SU-DHL-6 (cell line): ENCODE results near the gene SPINT2.
"Not testable (repeated sequence)": the region's sequence is repeated elsewhere in the genome, so short reads cannot be mapped to it uniquely, and the experiment has no call there.

ENCODE experiments used
- H2AFZ ChIP-seq: fragments of 200-600 bp; sonication (generic); 2 replicates; pipeline ENCODE4 v1.6.1; 2014; ENCODE audit warnings: low read depth, mild to moderate bottlenecking, moderate library complexity, mixed read lengths, antibody characterized with exemption, low read length; ENCODE audit not compliant: severe bottlenecking
- H3F3A ChIP-seq: fragments of 200-600 bp; shearing (Covaris generic); 2 replicates; pipeline ENCODE4 v1.6.0; 2016; ENCODE audit warnings: antibody characterized with exemption, mild to moderate bottlenecking; ENCODE audit not compliant: insufficient read depth
- H3K27ac ChIP-seq: fragments of 200-600 bp; sonication (generic); 2 replicates; pipeline ENCODE4 v1.5.1; 2016; ENCODE audit warnings: low read depth, mild to moderate bottlenecking, low read length, moderate library complexity, mixed read lengths
- H3K27me3 ChIP-seq: fragments of 200-600 bp; sonication (generic), shearing (Covaris generic); 2 replicates; pipeline ENCODE4 v1.6.0; 2014; ENCODE audit warnings: mild to moderate bottlenecking, low read length
- H3K36me3 ChIP-seq: fragments of 200-600 bp; sonication (generic); 2 replicates; pipeline ENCODE4 v1.6.1; 2014; ENCODE audit warnings: mild to moderate bottlenecking, low read length, mixed read lengths
- H3K4me2 ChIP-seq: fragments of 300-600, 200-600 bp; shearing (Covaris generic), sonication (generic); 2 replicates; pipeline ENCODE4 v1.6.0; 2014; ENCODE audit warnings: low read length, low read depth, mild to moderate bottlenecking; ENCODE audit not compliant: poor library complexity, severe bottlenecking
- H3K4me3 ChIP-seq: fragments of 200-600 bp; sonication (generic); 2 replicates; pipeline ENCODE4 v1.5.1; 2014; ENCODE audit warnings: antibody characterized with exemption, low read length, mild to moderate bottlenecking, mixed read lengths; ENCODE audit not compliant: insufficient read depth, poor library complexity, severe bottlenecking
- H3K79me2 ChIP-seq: fragments of 200-600 bp; sonication (generic); 2 replicates; pipeline ENCODE4 v1.6.1; 2014; ENCODE audit warnings: mild to moderate bottlenecking, low read length, moderate library complexity; ENCODE audit not compliant: insufficient read depth
- H3K9ac ChIP-seq: fragments of 200-600 bp; sonication (generic); 2 replicates; pipeline ENCODE4 v1.7.0; 2014; ENCODE audit warnings: mild to moderate bottlenecking, low read length
- H3K9me2 ChIP-seq: fragments of 200-600 bp; sonication (generic); replicated peaks from 2 replicates; pipeline ENCODE4 v1.6.1; 2014; ENCODE audit warnings: low read length; ENCODE audit not compliant: insufficient read depth
- H3K9me3 ChIP-seq: fragments of 200-600 bp; sonication (generic); 2 replicates; pipeline ENCODE4 v1.6.1; 2014; ENCODE audit warnings: low read length, mixed read lengths; ENCODE audit not compliant: insufficient read depth
- H4K20me1 ChIP-seq: fragments of 200-600 bp; sonication (generic); 2 replicates; pipeline ENCODE4 v1.6.1; 2014; ENCODE audit warnings: low read depth, mild to moderate bottlenecking, antibody characterized with exemption, low read length, moderate library complexity, mixed read lengths
- CTCF ChIP-seq: fragments of 200-600 bp; sonication (generic); IDR thresholded peaks from one replicate; pipeline ENCODE4 v1.5.1; 2017; ENCODE audit warnings: antibody characterized with exemption, mild to moderate bottlenecking, low read length, moderate library complexity; ENCODE audit not compliant: insufficient read depth, poor library complexity, severe bottlenecking
- EZH2phosphoT487 ChIP-seq: fragments of 200-600 bp; sonication (generic), shearing (Covaris generic); conservative IDR thresholded peaks from 2 replicates; pipeline ENCODE4 v1.6.1; 2018; ENCODE audit warnings: mild to moderate bottlenecking, antibody characterized with exemption, low read length, moderate library complexity, mixed read lengths

SPINT2 gene

DNA sequence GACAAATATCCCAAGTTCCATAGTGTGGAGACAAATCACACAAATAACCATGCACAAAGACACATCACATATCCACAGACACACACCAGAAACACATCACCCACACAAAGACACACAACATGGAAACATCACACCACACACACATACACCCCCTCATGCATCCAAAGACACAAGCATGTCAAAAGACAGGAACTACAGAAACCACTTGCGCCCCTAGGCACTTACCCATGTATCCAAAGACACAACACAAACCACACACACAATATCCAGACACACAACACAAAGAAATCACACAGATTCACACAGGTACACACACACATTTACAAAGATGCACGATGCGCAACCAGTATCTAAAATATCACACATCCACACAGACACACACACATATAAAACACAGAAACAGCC lies 41.3 kb upstream of the SPINT2 start:
- H3K9ac ChIP-seq, result peak overlapping the region; percentile 62
- H3K27me3 ChIP-seq, result no peaks in the 10 kb centered on the region
- no peaks in the 10 kb centered on the region for H3K9me2 ChIP-seq
- peak overlapping the region; percentile 74 for H3K4me2 ChIP-seq
- H3K4me3 ChIP-seq, result peak overlapping the region; percentile 60
- no peaks in the 10 kb centered on the region for H3K36me3 ChIP-seq
- H3K79me2 ChIP-seq, result no peaks in the 10 kb centered on the region
- no peak overlapping the region for H3K27ac ChIP-seq
- 0 out of 2 replicates have a peak, but pooled peaks cover 3% of the 10 kb centered on the region for H3F3A ChIP-seq
- H4K20me1 ChIP-seq, result no peaks in the 10 kb centered on the region
- H3K9me3 ChIP-seq, result no peaks in the 10 kb centered on the region
- no peak overlapping the region for H2AFZ ChIP-seq
- TF ChIP-seq EZH2phosphoT487, result no peak
- TF ChIP-seq CTCF, result no peak

DNA sequence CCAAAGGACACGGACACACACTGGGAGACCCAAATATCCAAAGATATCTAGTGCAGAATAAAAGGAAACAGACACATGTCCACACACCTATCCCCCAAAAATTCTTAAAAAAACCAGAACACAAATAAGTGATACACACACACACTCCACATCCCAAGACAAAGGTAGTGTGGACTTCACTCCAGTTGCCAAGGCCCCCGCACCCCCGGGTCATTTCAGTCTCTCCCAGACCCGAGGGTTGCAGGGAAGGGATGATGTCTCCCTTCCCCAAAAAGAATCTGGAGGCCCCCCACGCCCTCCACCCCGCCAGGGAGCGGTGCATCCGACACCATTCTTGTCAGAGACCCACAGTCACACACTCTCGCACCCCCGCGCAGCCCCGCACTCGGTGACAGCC lies 40.8 kb upstream of the SPINT2 start:
- Histone ChIP-seq H3K79me2 (no peaks in the 10 kb centered on the region), H3K36me3 (no peaks in the 10 kb centered on the region), H4K20me1 (no peaks in the 10 kb centered on the region), H3F3A (0 out of 2 replicates have a peak, but pooled peaks cover 3% of the 10 kb centered on the region), H3K9me2 (no peaks in the 10 kb centered on the region), H3K9me3 (no peaks in the 10 kb centered on the region), H3K27ac (no peak overlapping the region), H3K27me3 (no peaks in the 10 kb centered on the region; the same call in 1 of the 2 replicates), H3K4me3 (peak overlapping the region; percentile 60), H3K9ac (peak overlapping the region; percentile 62), H2AFZ (peak overlapping the region; percentile 76), H3K4me2 (peak overlapping the region; percentile 74)
- TF ChIP-seq CTCF (no peak), EZH2phosphoT487 (no peak)

- H3K9me2 ChIP-seq, result no peaks in the 10 kb centered on the region
- no peaks in the 10 kb centered on the region for H3K9me3 ChIP-seq
- H3K27me3 ChIP-seq, result no peaks in the 10 kb centered on the region; the same call in 1 of the 2 replicates
- no peaks in the 10 kb centered on the region for H3K79me2 ChIP-seq
- H3K4me3 ChIP-seq, result peak within 1 kb of the TSS; percentile 60
- no peak within 1 kb of the TSS for H3K27ac ChIP-seq
- 0 out of 2 replicates have a peak, but pooled peaks cover 3% of the 10 kb centered on the region for H3F3A ChIP-seq
- H3K36me3 ChIP-seq, result no peaks in the 10 kb centered on the region
- peak within 1 kb of the TSS; percentile 76 for H2AFZ ChIP-seq
- H4K20me1 ChIP-seq, result no peaks in the 10 kb centered on the region
- H3K9ac ChIP-seq, result peak within 1 kb of the TSS; percentile 62
- TF ChIP-seq EZH2phosphoT487, result no peak
- TF ChIP-seq CTCF, result peak; percentile 31
- peak within 1 kb of the TSS; percentile 74 for H3K4me2 ChIP-seq
Observed at GRCh38 chr19:38224014-38224862, 40.1 kb upstream of the SPINT2 start, which contains the start of gene DPF1. Gene DPF1, minus strand, starts transcription at chr19:38224222. Its CDS starts 80 bp downstream, at chr19:38224142.

GRCh38 chr19:38224863-38225218 lies 39.5 kb upstream of the SPINT2 start:
- H2AFZ ChIP-seq, H3K36me3 ChIP-seq: not testable (repeated sequence)

More at GRCh38 chr19:38224863-38225218, 39.5 kb upstream of the SPINT2 start:
- not testable (repeated sequence) for H3K27me3 ChIP-seq, H3K9me2 ChIP-seq, H3K79me2 ChIP-seq, H3K4me2 ChIP-seq, H3F3A ChIP-seq, H3K4me3 ChIP-seq, H3K27ac ChIP-seq, H3K9me3 ChIP-seq, H4K20me1 ChIP-seq, H3K9ac ChIP-seq
